Right ventricle myocardium superior (tissue), 1 donor: ENCODE measurements around the gene SEC23IP. TPM values are rescaled to one million over a fixed set of nuclear protein-coding genes. Genes with fewer than 3 reads are reported as not detected.
"Not testable (repeated sequence)": the region's sequence is repeated elsewhere in the genome, so short reads cannot be mapped to it uniquely, and the experiment has no call there.

ENCODE experiments used
- ATAC-seq: fragments of 200-7000 bp; cut with Tn5 transposase; one replicate; pipeline ENCODE4 v1.9.1; 2020; ENCODE audit warnings: mild to moderate bottlenecking; ENCODE audit not compliant: poor library complexity
- DNase-seq: peaks from one replicate; pipeline ENCODE4 v3.0.0-alpha.2; 2020
- intact Hi-C: fragments of 100-400 bp; cut with DNase I; formaldehyde crosslinking; loops from one replicate; pipeline ENCODE4 v1.11.2; 2022
- long read RNA-seq: library from polyadenylated mRNA; unstranded; transcript quantifications from one replicate; pipeline ENCODE4 v2.0.0, GENCODE V29; 2021
- total RNA-seq: library from RNA; stranded (reverse); fragmentation: NEBNext Ultra II Directional; extraction: Animal tissue kit (Norgen Biotek cat#: 25700); gene quantifications from one replicate; pipeline ENCODE4 v1.2.1, GENCODE V29; 2021
- donor health status: DM: no; HTN: yes; CAD: no; lungs with severe emphysema.

Gene SEC23IP
- total RNA-seq, result 30.6 TPM
- long read RNA-seq, full-length matches to known transcripts, result 8 of 19 reads
- long read RNA-seq, partial matches to known transcripts, result 8 of 19 reads
- long read RNA-seq, other reads (novel, unspliced or antisense), result 3 of 19 reads

DNA sequence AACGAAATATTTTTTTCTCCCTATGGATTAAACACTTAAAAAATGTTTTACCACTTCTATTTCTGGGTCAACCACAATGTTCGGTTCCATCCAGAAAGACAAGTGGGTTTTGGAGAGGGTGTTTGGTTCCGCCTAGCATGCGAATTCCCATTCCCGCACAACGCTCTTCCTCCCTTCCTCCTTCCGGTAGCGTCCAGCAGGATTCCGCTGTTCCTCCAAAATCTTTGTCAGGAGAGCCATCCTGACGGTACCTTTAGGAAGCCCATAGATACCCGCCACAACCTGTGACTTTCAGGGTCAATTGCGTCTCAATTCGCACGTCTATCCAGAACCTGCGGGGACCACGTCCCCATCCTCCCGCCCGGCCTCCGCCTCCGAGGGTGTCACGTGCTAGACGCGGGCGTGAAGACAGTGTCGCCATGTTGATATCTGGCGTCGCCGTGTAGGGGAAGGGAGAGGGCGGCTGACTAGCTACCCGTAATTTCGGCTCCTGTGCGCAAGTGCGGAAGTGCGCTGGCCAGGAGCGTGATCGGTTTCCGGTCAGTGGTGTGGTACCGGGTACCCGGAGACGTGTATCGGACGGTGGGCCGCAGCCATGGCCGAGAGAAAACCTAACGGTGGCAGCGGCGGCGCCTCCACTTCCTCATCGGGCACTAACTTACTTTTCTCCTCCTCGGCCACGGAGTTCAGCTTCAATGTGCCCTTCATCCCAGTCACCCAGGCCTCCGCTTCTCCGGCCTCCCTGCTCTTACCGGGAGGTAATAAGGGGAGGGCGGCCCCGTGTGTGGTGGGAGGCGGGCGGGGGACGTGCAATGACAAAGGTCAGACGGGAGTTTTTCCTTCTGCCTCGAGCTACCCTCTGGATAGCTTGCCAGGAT lies at the start of gene SEC23IP:
Gene SEC23IP, plus strand, starts transcription at position 543 of the 878 bp plus-strand sequence. Its CDS starts 53 bp downstream, at position 596.
- intact Hi-C loops, result no loop called here
- DNase-seq (peak; percentile 98), ATAC-seq (peak; percentile 99)

- intact Hi-C loops, result no loop called here
- ATAC-seq (no peak), DNase-seq (no peak)
These were observed 46.9 kb upstream of the SEC23IP start for GRCh38 chr10:119845656-119846055.

- intact Hi-C loops, result no loop called here
- no peak for DNase-seq
- no peak for ATAC-seq
These were observed 43.3 kb upstream of the SEC23IP start for GRCh38 chr10:119849031-119849789.

GRCh38 chr10:119849944-119850343 lies 42.6 kb upstream of the SEC23IP start:
- DNase-seq (no peak), ATAC-seq (no peak)
- intact Hi-C loops, result loop anchor here (10.0 kb wide), 1 partner anchor 95 kb away; no protein-coding TSS in a partner anchor

GRCh38 chr10:119852277-119852676 lies 40.3 kb upstream of the SEC23IP start:
- intact Hi-C loops, result loop anchor here (10.0 kb wide), 1 partner anchor 97 kb away; no protein-coding TSS in a partner anchor
- DNase-seq, result no peak
- no peak for ATAC-seq

GRCh38 chr10:119852822-119853221 lies 39.7 kb upstream of the SEC23IP start:
- ATAC-seq, result peak; percentile 22

DNA sequence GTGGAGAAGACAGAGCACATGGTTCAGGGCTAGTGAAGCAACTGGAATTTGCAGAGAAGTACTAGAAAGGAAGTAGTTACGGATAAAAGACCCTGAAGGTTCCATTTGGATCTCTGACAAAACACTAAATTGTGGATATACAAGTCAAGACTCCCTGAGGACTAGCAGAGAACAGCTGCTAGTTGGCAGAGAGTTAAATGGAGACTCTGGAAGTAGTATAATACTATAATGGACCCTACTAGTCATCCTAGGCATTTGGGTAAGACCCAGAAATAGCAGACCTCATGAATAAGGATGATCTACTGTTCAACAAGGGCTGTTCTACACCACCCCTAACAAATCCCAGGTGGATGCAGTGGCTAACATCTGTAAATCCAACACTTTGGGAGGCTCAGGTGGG lies 39.0 kb upstream of the SEC23IP start:
- intact Hi-C loops, result loop anchor here (10.0 kb wide), 1 partner anchor 99 kb away; no protein-coding TSS in a partner anchor
- no peak for ATAC-seq

More at GRCh38 chr10:119852822-119853221, 39.7 kb upstream of the SEC23IP start:
- intact Hi-C loops, result loop anchor here (10.0 kb wide), 1 partner anchor 98 kb away; no protein-coding TSS in a partner anchor
- no peak for DNase-seq

GRCh38 chr10:119858063-119858462 lies 34.5 kb upstream of the SEC23IP start:
- no peak for DNase-seq
- ATAC-seq, result no peak
- intact Hi-C loops, result loop anchor here (10.0 kb wide), 1 partner anchor 103 kb away; no protein-coding TSS in a partner anchor

More for the DNA sequence above, 39.0 kb upstream of the SEC23IP start:
- DNase-seq, result no peak

DNA sequence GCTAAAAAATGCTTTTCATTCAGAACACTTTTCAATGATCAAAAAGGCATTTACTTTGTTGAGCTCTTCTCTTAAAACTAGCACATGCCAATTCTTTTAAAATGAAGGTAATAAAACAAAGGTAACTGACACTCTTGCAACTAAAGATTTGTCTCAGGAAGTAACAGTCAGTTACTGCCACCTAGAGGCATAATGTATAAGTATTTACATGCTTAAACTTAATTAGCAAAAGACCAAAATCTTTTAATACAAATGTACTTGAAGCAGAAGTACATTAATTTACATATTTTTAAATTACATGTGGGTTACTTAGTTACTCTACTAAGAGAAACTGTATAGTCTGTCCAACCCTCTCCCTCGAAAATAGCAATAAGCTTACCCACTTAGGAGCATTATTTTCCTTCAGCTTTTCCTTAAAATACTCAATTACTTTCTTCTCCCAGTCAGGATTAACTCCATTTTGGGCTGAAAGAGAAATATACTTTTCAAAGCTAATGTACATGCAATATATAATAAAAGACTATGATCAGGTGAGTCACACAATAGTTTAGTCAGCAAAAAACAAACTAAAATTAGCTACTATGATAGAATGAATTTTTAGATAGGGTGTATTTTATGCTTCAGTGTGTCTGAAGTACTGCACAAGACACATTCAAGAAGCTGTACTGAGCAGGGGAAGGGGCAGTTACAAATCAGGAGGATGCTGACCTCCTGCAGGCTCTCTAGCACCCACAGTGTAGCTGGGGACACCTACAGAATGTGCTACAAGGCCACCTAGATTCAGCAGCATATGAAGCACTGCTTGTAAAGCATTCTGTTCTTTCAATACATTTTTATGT lies 32.9 kb upstream of the SEC23IP start:
- ATAC-seq, result no peak
- intact Hi-C loops, result loop anchor here (5.0 to 10.0 kb wide), 2 partner anchors 105 to 172 kb away; no protein-coding TSS in a partner anchor
- no peak for DNase-seq

- DNase-seq (no peak), ATAC-seq (no peak)
- intact Hi-C loops, result loop anchor here (5.0 kb wide), 1 partner anchor 174 kb away; no protein-coding TSS in a partner anchor
These were observed 31.5 kb upstream of the SEC23IP start for GRCh38 chr10:119860866-119861607.

- DNase-seq, result no peak
- intact Hi-C loops, result loop anchor here (5.0 kb wide), 1 partner anchor 175 kb away; no protein-coding TSS in a partner anchor
- ATAC-seq, result no peak
These were observed 30.0 kb upstream of the SEC23IP start for GRCh38 chr10:119862524-119862923.

DNA sequence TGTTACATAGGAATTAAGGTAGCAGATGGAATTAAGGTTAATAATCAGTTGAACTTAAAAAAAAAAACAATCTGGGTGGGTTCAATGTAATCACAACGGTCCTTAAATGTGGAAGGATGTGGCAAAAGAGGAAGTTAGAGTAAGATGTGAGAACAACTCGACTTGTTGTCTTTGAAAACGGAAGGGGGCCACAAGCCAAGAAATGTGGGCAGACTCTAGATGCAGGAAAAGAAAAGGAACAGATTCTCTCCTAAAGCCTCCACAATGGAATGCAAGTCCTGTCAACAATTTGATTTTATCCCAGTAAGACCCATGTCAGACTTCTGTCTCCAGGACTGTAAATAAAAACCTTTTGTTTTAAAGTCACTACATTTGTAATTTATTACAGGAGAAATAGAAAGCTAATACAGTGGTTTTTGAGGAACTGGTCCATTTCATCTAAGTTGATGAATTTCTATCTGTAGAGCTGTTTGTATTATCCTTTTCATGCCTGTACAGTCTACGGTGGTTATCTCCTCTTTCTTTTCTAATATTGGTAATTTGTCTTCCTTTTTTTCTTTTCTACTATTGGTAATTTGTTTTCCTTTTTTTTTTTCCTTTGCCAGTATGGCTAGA lies 28.5 kb upstream of the SEC23IP start:
- ATAC-seq, result no peak
- intact Hi-C loops, result loop anchor here (5.0 kb wide), 1 partner anchor 177 kb away; no protein-coding TSS in a partner anchor

GRCh38 chr10:119865699-119866240 lies 26.8 kb upstream of the SEC23IP start:
- no peak for DNase-seq
- ATAC-seq, result no peak
- intact Hi-C loops, result no loop called here

More for the DNA sequence above, 28.5 kb upstream of the SEC23IP start:
- no peak for DNase-seq

GRCh38 chr10:119867317-119867716 lies 25.2 kb upstream of the SEC23IP start:
- no peak for ATAC-seq
- intact Hi-C loops, result no loop called here
- no peak for DNase-seq

- DNase-seq, intact Hi-C loops: not testable (repeated sequence)
These were observed 23.1 kb upstream of the SEC23IP start for GRCh38 chr10:119869398-119869797.

GRCh38 chr10:119871881-119872609 lies 20.5 kb upstream of the SEC23IP start:
- peak; percentile 69 for DNase-seq
- ATAC-seq, result peak; percentile 7
- intact Hi-C loops, result loop anchor here (10.0 kb wide), 1 partner anchor 277 kb away; the partner anchor contains the start of gene TIAL1

More at GRCh38 chr10:119869398-119869797, 23.1 kb upstream of the SEC23IP start:
- ATAC-seq, result not testable (repeated sequence)
